Hepatocyte (in vitro differentiated cells): ENCODE measurements around the gene STK39. TPM values are rescaled to one million over a fixed set of nuclear protein-coding genes. Genes with fewer than 3 reads are reported as not detected.

Experiments
- DNase-seq: peaks from one replicate; pipeline ENCODE4 v3.0.0-alpha.2; 2016; ENCODE audit warnings: low spot score
- H2AFZ ChIP-seq: fragments of 200-600 bp; sonication (generic); 2 replicates; pipeline ENCODE4 v1.6.0; 2016; ENCODE audit warnings: antibody characterized with exemption, mild to moderate bottlenecking
- H3K27ac ChIP-seq: fragments of 200-600 bp; sonication (generic); 2 replicates; pipeline ENCODE4 v1.5.1; 2016; ENCODE audit warnings: mild to moderate bottlenecking
- H3K27me3 ChIP-seq: fragments of 200-600 bp; sonication (generic); 2 replicates; pipeline ENCODE4 v1.6.1; 2016
- H3K36me3 ChIP-seq: fragments of 200-600 bp; sonication (generic); replicated peaks from 2 replicates; pipeline ENCODE4 v1.5.1; 2016; ENCODE audit warnings: low read depth; ENCODE audit not compliant: insufficient read depth
- H3K4me1 ChIP-seq: fragments of 200-600 bp; sonication (generic); 2 replicates; pipeline ENCODE4 v1.5.1; 2016; ENCODE audit warnings: mild to moderate bottlenecking, moderate library complexity; ENCODE audit not compliant: insufficient read depth
- H3K4me2 ChIP-seq: fragments of 200-600 bp; sonication (generic); 2 replicates; pipeline ENCODE4 v1.6.0; 2016
- H3K4me3 ChIP-seq: fragments of 200-600 bp; sonication (generic); 2 replicates; pipeline ENCODE4 v1.5.1; 2016; ENCODE audit warnings: mild to moderate bottlenecking
- H3K79me2 ChIP-seq: fragments of 200-600 bp; sonication (generic); 2 replicates; pipeline ENCODE4 v1.6.0; 2017; ENCODE audit warnings: mild to moderate bottlenecking
- H3K9me2 ChIP-seq: fragments of 200-600 bp; sonication (generic); replicated peaks from 2 replicates; pipeline ENCODE4 v1.6.0; 2017; ENCODE audit warnings: mild to moderate bottlenecking; ENCODE audit not compliant: insufficient read depth
- H3K9me3 ChIP-seq: fragments of 200-600 bp; sonication (generic); 2 replicates; pipeline ENCODE4 v1.5.1; 2016; ENCODE audit warnings: low read depth, mild to moderate bottlenecking
- H4K20me1 ChIP-seq: fragments of 200-600 bp; sonication (generic); 2 replicates; pipeline ENCODE4 v1.6.0; 2016; ENCODE audit warnings: mild to moderate bottlenecking; ENCODE audit not compliant: insufficient read depth, poor library complexity, severe bottlenecking
- CTCF ChIP-seq: fragments of 200-600 bp; sonication (generic); IDR thresholded peaks from 2 replicates; pipeline ENCODE4 v1.5.1; 2016; ENCODE audit warnings: antibody characterized with exemption, mild to moderate bottlenecking; ENCODE audit not compliant: poor library complexity
- EZH2 ChIP-seq: fragments of 200-600 bp; sonication (generic); IDR thresholded peaks from 2 replicates; pipeline ENCODE4 v1.6.1; 2016; ENCODE audit warnings: antibody characterized with exemption, mild to moderate bottlenecking, borderline replicate concordance
- EZH2phosphoT487 ChIP-seq: fragments of 200-600 bp; sonication (generic); IDR thresholded peaks from one replicate; pipeline ENCODE4 v1.6.1; 2018; ENCODE audit warnings: antibody characterized with exemption, mild to moderate bottlenecking, low read depth, moderate library complexity; ENCODE audit not compliant: unreplicated experiment, severe bottlenecking
- WGBS: methylation state at CpG from one replicate; pipeline ENCODE4 v1.1.6; 2016; ENCODE audit warnings: low lambda C conversion rate; ENCODE audit errors: missing lambda C conversion rate; 5-methylcytosine and 5-hydroxymethylcytosine counted together
- polyA plus RNA-seq: library from polyadenylated mRNA; unstranded; fragments of >200 nt; fragmentation: Nextera tagmentation; extraction: Ambion mirVana; gene quantifications from 2 replicates; pipeline ENCODE4 v1.2.1, GENCODE V29; 2016
- total RNA-seq: library from RNA; depleted of rRNA; stranded (reverse); fragments of >200 nt; gene quantifications from 2 replicates; pipeline ENCODE4 v1.2.3, GENCODE V29; 2014

STK39 gene
- total and polyA plus RNA-seq, 2 experiments from 2014 or later = 26.9 to 39.4 TPM

DNA sequence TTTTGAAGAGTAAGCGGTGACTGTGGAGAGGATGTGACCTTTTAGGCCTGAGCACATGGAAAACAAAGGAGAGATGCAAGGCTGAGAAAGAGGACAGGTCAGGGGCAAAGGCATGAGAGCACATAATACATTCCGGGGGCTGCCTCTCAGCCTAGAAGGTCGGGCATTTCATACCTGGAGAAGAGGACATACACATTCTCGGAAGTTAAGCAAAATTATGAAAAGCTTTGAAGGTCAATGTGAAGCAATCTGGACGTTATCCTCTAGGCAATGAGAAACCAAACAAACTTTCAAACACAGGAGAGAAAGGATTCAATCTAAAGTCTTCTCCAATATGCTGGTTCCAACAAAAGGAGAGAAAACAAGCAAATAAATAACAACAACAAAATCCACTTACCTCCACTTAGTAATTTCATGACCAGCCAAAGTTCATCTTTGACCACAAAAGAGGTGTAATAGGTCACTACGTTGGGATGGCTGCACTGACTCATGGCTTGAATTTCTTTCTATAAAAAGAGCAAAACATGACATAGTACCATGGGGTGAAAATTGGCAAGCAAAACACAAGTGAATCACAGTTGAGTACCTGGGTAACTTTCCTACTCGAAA, 80.4 kb downstream of the STK39 start:
- Histone ChIP-seq H4K20me1 (no peaks in the 10 kb centered on the region), H3K27ac (no peak overlapping the region), H3K4me3 (no peak overlapping the region), H3K27me3 (no peaks in the 10 kb centered on the region), H3K36me3 (peaks cover 4% of the 10 kb centered on the region), H3K9me3 (no peaks in the 10 kb centered on the region), H3K9me2 (no peaks in the 10 kb centered on the region), H3K79me2 (peaks cover 28% of the 10 kb centered on the region), H3K4me2 (no peak overlapping the region), H3K4me1 (no peaks in the 10 kb centered on the region), H2AFZ (no peak overlapping the region)
- WGBS = 85% methylated on average over 7 of the region's 7 CpGs
- TF ChIP-seq CTCF (no peak), EZH2 (no peak), EZH2phosphoT487 (no peak)
- DNase-seq = no peak

- Histone ChIP-seq H3K27me3 (no peaks in the 10 kb centered on the region), H3K4me3 (no peak overlapping the region), H3K4me1 (no peaks in the 10 kb centered on the region), H3K9me2 (no peaks in the 10 kb centered on the region), H3K79me2 (peaks cover 24% of the 10 kb centered on the region), H3K9me3 (no peaks in the 10 kb centered on the region), H4K20me1 (no peaks in the 10 kb centered on the region), H3K36me3 (peaks cover 4% of the 10 kb centered on the region), H2AFZ (no peak overlapping the region), H3K27ac (no peak overlapping the region), H3K4me2 (no peak overlapping the region)
- WGBS = 86% methylated on average over 3 of the region's 3 CpGs
- no peak for DNase-seq
- no peak for TF ChIP-seq EZH2
- no peak for TF ChIP-seq CTCF
- no peak for TF ChIP-seq EZH2phosphoT487
Measured at GRCh38 chr2:168165985-168166901, 81.2 kb downstream of the STK39 start.

- no peak for TF ChIP-seq CTCF
- TF ChIP-seq EZH2phosphoT487 = no peak
- no peak for TF ChIP-seq EZH2
- no peaks in the 10 kb centered on the region for H3K9me2 ChIP-seq
- H3K79me2 ChIP-seq = peaks cover 20% of the 10 kb centered on the region
- WGBS = 92% methylated on average over 3 of the region's 3 CpGs
- peaks cover 4% of the 10 kb centered on the region for H3K36me3 ChIP-seq
- no peak overlapping the region for H3K27ac ChIP-seq
- H3K4me2 ChIP-seq = no peak overlapping the region
- no peaks in the 10 kb centered on the region for H3K27me3 ChIP-seq
- no peak for DNase-seq
- H3K4me1 ChIP-seq = no peaks in the 10 kb centered on the region
- no peaks in the 10 kb centered on the region for H4K20me1 ChIP-seq
- H3K4me3 ChIP-seq = no peak overlapping the region
- no peaks in the 10 kb centered on the region for H3K9me3 ChIP-seq
- no peak overlapping the region for H2AFZ ChIP-seq
Measured at GRCh38 chr2:168165397-168165796, 82.0 kb downstream of the STK39 start.
